Activated naive CD8-positive, alpha-beta T cell treated with anti-CD3 and anti-CD28 coated beads, Interleukin-2, amount 50 U/mL, for 24 hours (primary cell): Measurements from ENCODE around the gene RASA4.
"Not testable (repeated sequence)": the region's sequence is repeated elsewhere in the genome, so short reads cannot be mapped to it uniquely, and the experiment has no call there.

Source experiments
- ATAC-seq: fragments of 150-1000 bp; cut with Tn5 transposase; one replicate; pipeline ENCODE4 v1.10.0; 2021
- DNase-seq: peaks from one replicate; pipeline ENCODE4 v3.0.0; 2021
- H3K27ac Mint-ChIP-seq: one replicate; pipeline ENCODE4 v1.8.0; 2021; ENCODE audit warnings: mild to moderate bottlenecking, mixed read lengths
- H3K27me3 Mint-ChIP-seq: one replicate; pipeline ENCODE4 v1.8.0; 2021; ENCODE audit warnings: mixed read lengths
- H3K36me3 Mint-ChIP-seq: one replicate; pipeline ENCODE4 v1.8.0; 2021; ENCODE audit warnings: low read depth, mixed read lengths
- H3K4me1 Mint-ChIP-seq: one replicate; pipeline ENCODE4 v1.8.0; 2021; ENCODE audit warnings: mixed read lengths
- H3K4me3 Mint-ChIP-seq: one replicate; pipeline ENCODE4 v1.8.0; 2021; ENCODE audit warnings: mild to moderate bottlenecking, moderate library complexity, mixed read lengths
- H3K9me3 Mint-ChIP-seq: one replicate; pipeline ENCODE4 v1.8.0; 2021; ENCODE audit warnings: mixed read lengths

Gene RASA4

GRCh38 chr7:102614346-102614697 is 2.2 kb downstream of the RASA4 start:
- DNase-seq, H3K9me3 Mint-ChIP-seq, H3K36me3 Mint-ChIP-seq, H3K27ac Mint-ChIP-seq, H3K4me1 Mint-ChIP-seq, H3K27me3 Mint-ChIP-seq, H3K4me3 Mint-ChIP-seq, ATAC-seq: not testable (repeated sequence)

GRCh38 chr7:102613575-102614345 is 2.8 kb downstream of the RASA4 start:
- H3K27me3 Mint-ChIP-seq, H3K27ac Mint-ChIP-seq, H3K4me1 Mint-ChIP-seq, H3K9me3 Mint-ChIP-seq, H3K36me3 Mint-ChIP-seq, H3K4me3 Mint-ChIP-seq, DNase-seq: not testable (repeated sequence)
- peak; percentile 8 for ATAC-seq

GRCh38 chr7:102611675-102612325 is 4.8 kb downstream of the RASA4 start:
- not testable (repeated sequence) for H3K4me3 Mint-ChIP-seq, DNase-seq, H3K27ac Mint-ChIP-seq, ATAC-seq, H3K27me3 Mint-ChIP-seq, H3K9me3 Mint-ChIP-seq, H3K36me3 Mint-ChIP-seq, H3K4me1 Mint-ChIP-seq

GRCh38 chr7:102611013-102611674 is 5.4 kb downstream of the RASA4 start:
- DNase-seq, H3K4me1 Mint-ChIP-seq, H3K27me3 Mint-ChIP-seq, H3K27ac Mint-ChIP-seq, H3K4me3 Mint-ChIP-seq, H3K36me3 Mint-ChIP-seq, H3K9me3 Mint-ChIP-seq: not testable (repeated sequence)
- peak; percentile 50 for ATAC-seq

GRCh38 chr7:102610441-102610840 is 6.1 kb downstream of the RASA4 start:
- not testable (repeated sequence) for H3K27ac Mint-ChIP-seq, H3K36me3 Mint-ChIP-seq, H3K9me3 Mint-ChIP-seq, H3K27me3 Mint-ChIP-seq, H3K4me3 Mint-ChIP-seq, H3K4me1 Mint-ChIP-seq, DNase-seq, ATAC-seq

- not testable (repeated sequence) for H3K27ac Mint-ChIP-seq, H3K9me3 Mint-ChIP-seq, DNase-seq, ATAC-seq, H3K4me1 Mint-ChIP-seq, H3K4me3 Mint-ChIP-seq, H3K36me3 Mint-ChIP-seq, H3K27me3 Mint-ChIP-seq
These were observed 6.8 kb downstream of the RASA4 start for GRCh38 chr7:102609734-102610133.

GRCh38 chr7:102606848-102607247 is 9.7 kb downstream of the RASA4 start:
- not testable (repeated sequence) for H3K4me3 Mint-ChIP-seq, H3K27ac Mint-ChIP-seq, DNase-seq, ATAC-seq, H3K9me3 Mint-ChIP-seq, H3K27me3 Mint-ChIP-seq, H3K36me3 Mint-ChIP-seq, H3K4me1 Mint-ChIP-seq

- not testable (repeated sequence) for H3K9me3 Mint-ChIP-seq, H3K36me3 Mint-ChIP-seq, ATAC-seq, DNase-seq, H3K27ac Mint-ChIP-seq, H3K4me3 Mint-ChIP-seq, H3K27me3 Mint-ChIP-seq, H3K4me1 Mint-ChIP-seq
These were observed 12.0 kb downstream of the RASA4 start for GRCh38 chr7:102604431-102605145.

GRCh38 chr7:102602317-102602716 is 14.2 kb downstream of the RASA4 start:
- H3K4me1 Mint-ChIP-seq, H3K4me3 Mint-ChIP-seq, H3K27me3 Mint-ChIP-seq, DNase-seq, H3K9me3 Mint-ChIP-seq, ATAC-seq, H3K36me3 Mint-ChIP-seq, H3K27ac Mint-ChIP-seq: not testable (repeated sequence)

GRCh38 chr7:102599699-102600098 is 16.9 kb downstream of the RASA4 start:
- H3K4me1 Mint-ChIP-seq, H3K9me3 Mint-ChIP-seq, H3K36me3 Mint-ChIP-seq, DNase-seq, ATAC-seq, H3K27ac Mint-ChIP-seq, H3K27me3 Mint-ChIP-seq, H3K4me3 Mint-ChIP-seq: not testable (repeated sequence)

GRCh38 chr7:102596036-102596435 is 20.5 kb downstream of the RASA4 start:
- H3K4me3 Mint-ChIP-seq, H3K9me3 Mint-ChIP-seq, ATAC-seq, DNase-seq, H3K4me1 Mint-ChIP-seq, H3K27me3 Mint-ChIP-seq, H3K36me3 Mint-ChIP-seq, H3K27ac Mint-ChIP-seq: not testable (repeated sequence)

GRCh38 chr7:102593637-102594334 is 22.8 kb downstream of the RASA4 start:
- ATAC-seq = peak; percentile 59
- H3K9me3 Mint-ChIP-seq, H3K27ac Mint-ChIP-seq, H3K4me3 Mint-ChIP-seq, H3K4me1 Mint-ChIP-seq, H3K27me3 Mint-ChIP-seq, DNase-seq, H3K36me3 Mint-ChIP-seq: not testable (repeated sequence)

GRCh38 chr7:102592477-102593019 is 24.0 kb downstream of the RASA4 start:
- peak; percentile 29 for DNase-seq
- H3K27me3 Mint-ChIP-seq, H3K4me1 Mint-ChIP-seq, H3K4me3 Mint-ChIP-seq, H3K36me3 Mint-ChIP-seq, H3K9me3 Mint-ChIP-seq, H3K27ac Mint-ChIP-seq: not testable (repeated sequence)
- ATAC-seq = peak; percentile 70

GRCh38 chr7:102589857-102590256 is 26.7 kb downstream of the RASA4 start:
- H3K27ac Mint-ChIP-seq, DNase-seq, H3K4me3 Mint-ChIP-seq, H3K27me3 Mint-ChIP-seq, H3K36me3 Mint-ChIP-seq, H3K9me3 Mint-ChIP-seq, H3K4me1 Mint-ChIP-seq: not testable (repeated sequence)
- ATAC-seq = peak; percentile 56
